NCI-H2196 (cell line): ENCODE measurements around the gene MYH6.
"Not testable (repeated sequence)": the region's sequence is repeated elsewhere in the genome, so short reads cannot be mapped to it uniquely, and the experiment has no call there.

Source experiments
- DNase-seq: peaks from one replicate; lab custom pipeline; 2025; ENCODE audit not compliant: unreplicated experiment; lab: John Stamatoyannopoulos, UW

Gene MYH6

GRCh38 chr14:23399591-23399990, 8.5 kb downstream of the MYH6 start:
- DNase-seq, result no peak

GRCh38 chr14:23399136-23399535, 8.9 kb downstream of the MYH6 start:
- DNase-seq, result no peak

DNA sequence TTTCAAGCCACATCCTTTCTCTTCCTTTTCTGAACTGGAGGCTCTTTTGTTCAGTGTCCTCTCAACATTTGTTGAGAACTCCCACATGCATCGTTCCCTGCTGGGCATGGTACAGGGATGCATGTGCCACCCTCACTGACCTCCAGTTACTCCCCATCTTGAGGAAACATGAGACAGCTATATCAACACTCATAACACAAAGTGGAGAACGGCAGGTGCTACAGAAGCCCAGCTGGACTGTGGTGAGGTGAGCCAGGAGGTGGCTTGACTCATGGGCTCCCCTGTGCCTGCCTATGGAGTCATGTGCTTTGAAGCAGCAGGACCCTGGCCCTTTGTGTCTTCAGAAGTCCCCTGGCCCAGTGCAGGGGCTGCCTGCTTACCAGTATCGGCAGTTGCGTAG, 9.7 kb downstream of the MYH6 start:
- peak; percentile 90 for DNase-seq

DNA sequence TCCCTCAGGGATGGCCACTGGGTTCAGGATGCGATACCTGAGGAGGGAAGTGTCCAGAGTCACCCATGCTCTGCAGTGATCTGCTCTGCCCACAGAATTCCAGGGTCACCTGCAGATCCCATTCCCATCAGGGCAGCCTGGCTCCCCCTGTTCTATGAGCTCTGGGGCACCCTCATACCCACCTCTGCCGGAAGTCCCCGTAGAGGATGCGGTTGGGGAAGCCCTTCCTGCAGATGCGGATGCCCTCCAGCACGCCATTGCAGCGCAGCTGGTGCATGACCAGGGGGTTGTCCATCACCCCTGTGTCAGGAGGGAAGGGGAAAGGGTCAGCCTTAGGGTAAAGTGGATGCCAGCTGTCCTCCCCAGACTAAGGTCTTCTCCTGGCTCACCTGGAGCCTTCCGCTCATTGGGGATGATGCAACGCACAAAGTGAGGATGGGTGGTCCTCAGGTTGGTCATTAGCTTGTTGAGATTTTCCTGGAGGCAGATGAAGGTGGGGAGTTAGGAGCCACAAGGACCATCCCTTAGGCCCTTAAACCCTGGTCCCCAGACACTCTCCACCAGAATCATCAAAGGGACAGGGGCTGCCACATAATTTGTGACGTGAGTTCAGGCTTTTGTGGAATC, 11.2 kb downstream of the MYH6 start:
- no peak for DNase-seq

GRCh38 chr14:23396126-23396525, 11.9 kb downstream of the MYH6 start:
- DNase-seq, result no peak

DNA sequence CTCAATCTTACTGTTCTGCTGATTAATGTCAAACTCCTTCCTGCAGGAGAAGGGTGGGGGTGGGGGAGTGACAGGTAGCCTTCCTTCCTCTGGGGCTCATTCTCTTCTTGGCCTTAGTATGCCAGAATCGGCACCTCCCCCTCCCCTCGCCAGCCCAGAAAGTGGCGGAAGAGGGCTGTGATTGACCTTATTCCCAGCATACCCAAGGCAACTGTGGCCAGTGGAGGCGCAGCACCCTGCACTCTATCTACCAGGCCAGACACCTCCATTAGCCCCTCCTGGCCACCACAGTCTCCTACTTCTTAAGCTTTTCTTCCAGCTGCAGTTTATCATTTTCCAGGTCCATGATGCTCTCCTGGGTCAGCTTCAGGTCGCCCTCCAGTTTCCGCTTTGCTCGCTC, 15.5 kb downstream of the MYH6 start:
- DNase-seq, result no peak

DNA sequence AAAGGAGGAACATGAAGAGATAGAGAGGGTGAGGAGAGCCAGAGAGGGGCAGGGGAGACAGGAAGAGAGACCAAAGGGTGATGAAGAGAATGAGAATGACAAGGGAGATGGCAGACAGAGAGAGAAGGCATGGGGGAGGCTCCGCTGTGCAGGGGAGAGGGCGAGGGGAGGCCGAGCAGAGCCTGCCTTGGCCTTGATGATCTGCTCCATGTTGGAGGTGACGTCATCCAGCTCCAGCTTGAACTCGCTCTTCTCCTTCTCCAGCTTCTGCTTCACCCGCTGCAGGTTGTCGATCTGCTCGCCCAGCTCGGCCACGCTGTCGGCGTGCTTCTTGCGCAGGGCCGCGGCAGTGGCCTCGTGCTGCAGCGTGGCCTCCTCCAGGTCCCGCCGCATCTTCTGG, 18.2 kb downstream of the MYH6 start:
- DNase-seq, result not testable (repeated sequence)

DNA sequence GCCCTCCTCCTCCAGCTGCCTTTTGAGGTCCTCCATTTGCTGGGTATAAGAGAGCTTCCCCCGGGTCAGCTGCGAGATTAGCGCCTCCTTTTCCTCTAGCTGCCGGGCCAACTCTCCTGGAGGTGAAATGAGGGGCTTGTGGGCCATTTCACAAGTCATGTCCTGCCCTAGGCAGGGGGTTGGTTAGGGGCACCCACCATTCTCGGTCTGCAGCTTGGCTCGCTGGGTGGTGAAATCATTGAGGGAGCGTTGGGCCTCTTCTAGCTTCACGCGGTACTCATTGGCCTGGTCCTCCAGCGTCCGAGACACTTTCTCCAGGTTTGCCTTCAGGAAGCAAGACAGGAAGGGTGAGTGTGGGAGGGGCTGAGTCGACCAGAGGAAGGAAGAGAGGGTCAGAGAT, 18.7 kb downstream of the MYH6 start:
- no peak for DNase-seq

DNA sequence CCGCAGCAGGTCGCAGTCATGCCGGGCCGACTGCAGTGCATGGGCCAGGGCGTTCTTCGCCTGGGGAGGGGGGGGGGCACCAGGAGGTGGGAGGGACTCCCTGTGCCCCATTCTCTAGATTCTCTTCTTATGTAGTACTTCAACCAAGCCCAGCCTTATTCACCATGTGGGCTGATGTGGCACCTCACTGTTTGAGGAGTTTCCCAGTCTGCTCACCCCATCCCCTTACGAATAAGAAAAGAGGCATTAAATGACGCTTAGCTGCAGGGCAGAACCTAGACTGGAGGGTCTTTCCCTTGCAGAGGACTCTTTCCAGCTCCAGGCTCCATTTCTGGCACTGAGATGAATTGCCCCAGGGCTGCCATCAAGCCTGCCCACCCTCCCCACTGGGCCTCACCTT, 19.1 kb downstream of the MYH6 start:
- no peak for DNase-seq

DNA sequence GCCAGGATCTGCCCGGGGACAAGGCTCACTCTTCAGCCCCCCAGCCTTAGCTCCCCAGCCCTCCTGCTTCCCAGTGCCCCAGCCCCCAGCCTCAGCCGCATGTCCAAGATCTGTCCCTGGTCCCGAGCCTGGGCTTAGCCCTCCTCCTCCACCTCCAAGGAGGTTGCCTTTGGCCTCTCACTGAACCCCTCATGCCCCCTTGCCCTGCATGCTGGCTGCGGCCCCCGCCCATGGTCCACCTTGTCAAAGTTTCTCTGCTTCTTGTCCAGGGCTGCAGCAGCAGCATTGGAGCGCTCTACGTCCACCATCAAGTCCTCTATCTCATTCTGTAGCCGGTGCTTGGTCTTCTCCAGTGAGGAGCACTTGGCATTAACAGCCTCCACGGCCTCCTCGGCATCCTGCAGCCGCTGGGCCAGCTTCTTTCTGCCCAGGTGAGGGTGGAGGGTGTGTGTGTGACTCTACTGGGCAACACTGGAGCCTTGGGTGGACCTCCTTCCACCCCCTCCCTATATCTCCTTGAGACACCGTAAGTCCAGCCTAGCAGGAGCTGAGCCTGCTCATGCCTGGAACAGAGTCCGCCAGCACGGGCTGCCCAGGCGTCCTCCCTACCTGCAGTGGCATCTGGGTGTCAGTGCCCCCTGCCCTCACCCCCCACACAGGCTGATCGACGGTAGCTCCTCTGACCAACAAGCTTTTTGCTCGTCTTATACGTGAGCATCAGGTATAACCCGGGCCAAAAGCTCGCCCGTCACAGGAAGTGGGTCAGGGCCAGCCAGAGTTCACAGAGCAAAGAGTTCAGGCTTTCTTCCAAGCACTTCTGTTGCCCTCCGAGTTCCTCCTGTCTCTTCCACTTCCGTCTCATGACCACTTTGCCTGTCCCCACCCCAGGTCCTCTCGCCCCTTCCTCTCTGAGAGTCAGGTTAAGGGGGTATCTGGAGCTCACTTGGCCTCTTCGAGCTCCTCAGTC, 19.9 kb downstream of the MYH6 start:
- no peak for DNase-seq

GRCh38 chr14:23386999-23387398, 21.1 kb downstream of the MYH6 start:
- DNase-seq, result no peak

DNA sequence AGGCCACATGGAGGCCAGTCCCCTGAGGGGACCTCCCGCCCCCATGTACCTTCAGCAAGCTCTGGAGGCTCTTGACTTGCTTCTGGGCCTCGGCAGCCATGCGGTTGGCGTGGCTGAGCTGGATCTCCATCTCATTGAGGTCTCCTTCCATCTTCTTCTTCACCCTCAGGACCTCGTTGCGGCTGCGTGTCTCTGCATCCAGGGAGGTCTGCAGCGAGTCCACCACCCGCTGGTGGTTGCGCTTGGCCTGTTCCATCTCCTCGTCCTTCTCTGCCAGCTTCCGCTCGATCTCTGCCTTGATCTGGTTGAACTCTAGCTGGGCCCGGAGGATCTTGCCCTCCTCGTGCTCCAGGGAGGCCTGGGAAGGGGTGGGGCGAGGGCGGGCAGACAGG, 21.8 kb downstream of the MYH6 start:
- DNase-seq, result not testable (repeated sequence)

- no peak for DNase-seq
Observed at GRCh38 chr14:23385642-23386265, 22.3 kb downstream of the MYH6 start.

- no peak for DNase-seq
Observed at GRCh38 chr14:23385244-23385641, 22.8 kb downstream of the MYH6 start.

- DNase-seq, result no peak
Observed at GRCh38 chr14:23384364-23385080, 23.6 kb downstream of the MYH6 start.

DNA sequence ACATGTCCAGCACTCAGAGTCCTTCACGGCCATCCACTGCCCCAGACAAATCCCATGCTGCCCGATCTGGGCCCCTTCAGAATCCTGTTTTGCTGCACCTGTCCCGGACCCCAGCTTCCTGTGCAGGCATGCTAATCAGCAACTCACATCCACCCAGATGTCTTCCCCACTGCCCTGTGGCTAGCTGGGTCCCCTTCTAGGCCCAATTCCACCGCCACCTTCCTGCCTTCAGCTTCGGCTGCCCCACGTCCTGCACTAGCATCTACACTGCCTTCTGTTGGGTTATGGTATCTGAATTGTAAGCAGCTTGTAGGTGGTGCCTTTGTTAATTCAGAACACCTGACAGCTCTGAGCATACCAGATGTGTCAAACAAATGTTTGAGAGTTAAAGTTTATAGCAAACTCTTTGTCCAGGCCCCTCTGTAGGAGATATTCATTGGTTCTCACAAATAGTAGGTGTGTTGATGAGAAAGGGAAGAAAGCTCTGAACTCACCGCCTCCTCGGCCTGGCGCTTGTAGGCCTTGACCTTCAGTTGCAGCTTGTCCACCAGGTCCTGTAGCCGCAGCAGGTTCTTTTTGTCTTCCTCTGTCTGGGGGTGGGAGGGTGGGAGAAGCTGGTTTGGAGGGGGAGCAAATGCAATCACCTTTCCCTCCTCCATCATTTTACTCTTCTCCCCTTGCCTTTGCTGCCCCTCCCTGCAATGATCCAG, 25.2 kb downstream of the MYH6 start:
- no peak for DNase-seq

DNA sequence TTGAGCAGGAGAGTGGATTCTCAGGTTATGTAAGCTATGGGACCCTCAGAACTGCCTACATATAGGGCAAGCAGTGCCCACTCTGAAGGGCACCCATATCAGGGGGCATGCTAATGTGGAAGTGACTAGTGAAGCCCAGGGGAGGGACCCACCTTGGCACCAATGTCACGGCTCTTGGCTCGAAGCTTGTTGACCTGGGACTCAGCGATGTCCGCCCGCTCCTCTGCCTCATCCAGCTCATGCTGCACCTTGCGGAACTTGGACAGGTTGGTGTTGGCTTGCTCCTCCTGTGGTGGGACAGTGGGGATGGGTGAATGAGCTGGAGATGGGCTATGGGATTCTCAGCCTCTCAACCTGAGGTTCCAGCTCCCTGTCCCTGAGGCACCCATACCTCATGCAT, 25.8 kb downstream of the MYH6 start:
- DNase-seq, result no peak

- no peak for DNase-seq
Observed at GRCh38 chr14:23381871-23382270, 26.2 kb downstream of the MYH6 start.

DNA sequence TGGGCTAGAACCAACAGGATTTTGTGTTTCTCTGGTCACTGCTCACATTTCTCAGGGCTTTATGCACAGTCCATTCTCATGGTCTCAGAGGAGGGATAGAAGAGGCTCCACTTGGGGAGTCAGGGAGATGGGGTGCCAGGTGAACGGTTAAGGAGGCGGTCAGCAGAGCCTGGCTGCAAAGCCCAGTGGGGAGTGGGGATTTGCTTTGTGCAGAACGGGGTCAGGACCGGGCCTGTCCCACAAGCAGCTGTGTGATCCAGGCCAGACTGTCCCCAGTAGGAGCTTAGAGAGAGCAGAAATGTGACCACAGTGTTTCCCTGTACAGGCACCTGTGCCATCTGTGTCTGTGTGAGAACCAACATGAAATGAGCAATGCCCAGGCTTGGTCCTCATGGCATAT, 27.1 kb downstream of the MYH6 start:
- no peak for DNase-seq

GRCh38 chr14:23380197-23380914, 27.7 kb downstream of the MYH6 start:
- no peak for DNase-seq
